ENCODE data around the gene TNRC6B.
"Not testable (repeated sequence)": the region's sequence is repeated elsewhere in the genome, so short reads cannot be mapped to it uniquely, and the experiment has no call there.

The TNRC6B gene

GRCh38 chr22:40273319-40273718, 95.6 kb downstream of the TNRC6B start:
- in situ Hi-C loops (cut with HindIII; ENCODE audit: low sequenced_read_pairs), result no loop called here

- in situ Hi-C loops (cut with HindIII; ENCODE audit: low sequenced_read_pairs), result no loop called here
Observed at GRCh38 chr22:40276996-40277823, 99.5 kb downstream of the TNRC6B start.

GRCh38 chr22:40279017-40279416, 101.3 kb downstream of the TNRC6B start:
- in situ Hi-C loops (cut with HindIII; ENCODE audit: low sequenced_read_pairs), result no loop called here

DNA sequence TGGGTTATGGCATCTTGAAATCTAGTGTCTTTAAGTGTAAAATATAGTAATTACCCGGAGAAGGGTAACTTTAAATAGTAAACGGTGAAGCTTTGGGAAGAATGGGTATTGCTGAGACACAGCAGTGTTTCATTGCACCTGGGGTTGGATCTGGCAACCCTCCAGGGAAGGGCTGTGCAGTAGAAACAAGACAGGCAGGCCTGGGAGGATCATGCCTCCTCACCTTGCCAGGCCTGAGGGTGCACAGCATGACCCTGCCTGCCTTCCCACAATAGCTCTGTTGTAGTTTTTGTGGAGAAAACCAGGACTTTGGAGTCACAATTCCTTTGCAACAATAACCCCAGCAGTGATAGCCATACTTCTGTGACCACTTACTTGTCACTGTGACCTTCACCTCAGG, 104.0 kb downstream of the TNRC6B start:
- in situ Hi-C loops (cut with HindIII; ENCODE audit: low sequenced_read_pairs), result no loop called here

DNA sequence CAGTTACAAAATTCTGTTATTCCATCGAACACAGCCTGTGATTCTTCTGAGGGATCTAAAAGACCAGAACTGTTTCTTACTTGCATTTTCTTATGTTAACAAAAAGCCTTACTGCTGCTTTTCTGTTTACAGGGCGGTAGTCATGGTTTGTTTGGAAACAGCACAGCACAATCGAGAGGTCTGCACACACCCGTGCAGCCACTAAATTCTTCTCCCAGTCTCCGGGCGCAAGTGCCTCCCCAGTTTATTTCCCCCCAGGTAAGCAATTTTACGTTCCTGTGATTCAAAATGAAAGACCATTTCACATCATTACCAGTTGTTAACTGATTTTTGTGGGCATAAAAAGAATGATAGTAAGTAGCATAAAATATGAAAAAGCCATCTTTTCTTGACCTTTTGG, 107.8 kb downstream of the TNRC6B start:
- in situ Hi-C loops (cut with HindIII; ENCODE audit: low sequenced_read_pairs), result no loop called here

GRCh38 chr22:40289991-40290459, 112.3 kb downstream of the TNRC6B start:
- in situ Hi-C loops (cut with HindIII; ENCODE audit: low sequenced_read_pairs), result no loop called here

- in situ Hi-C loops (cut with HindIII; ENCODE audit: low sequenced_read_pairs), result no loop called here
Observed at GRCh38 chr22:40290516-40290915, 112.8 kb downstream of the TNRC6B start.

GRCh38 chr22:40294696-40295095, 117.0 kb downstream of the TNRC6B start:
- in situ Hi-C loops (cut with HindIII; ENCODE audit: low sequenced_read_pairs), result loop anchor here (5.0 kb wide), 1 partner anchor 68 kb away; no protein-coding TSS in a partner anchor

DNA sequence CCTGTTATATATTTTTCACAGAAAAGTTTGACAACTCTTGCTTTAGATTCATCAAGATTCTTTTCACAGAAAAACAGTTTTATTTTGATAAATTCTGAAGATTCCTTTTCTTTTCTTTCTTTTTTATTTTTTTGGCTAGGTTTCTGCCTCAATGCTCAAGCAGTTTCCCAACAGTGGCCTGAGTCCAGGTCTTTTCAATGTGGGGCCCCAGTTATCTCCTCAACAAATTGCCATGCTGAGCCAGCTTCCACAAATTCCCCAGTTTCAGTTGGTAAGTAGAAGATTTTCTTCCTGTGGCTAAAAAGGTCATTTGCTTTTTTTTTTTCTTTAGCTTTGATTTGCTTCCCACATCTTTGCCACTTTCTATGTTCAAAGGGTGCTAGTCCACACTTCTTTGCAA, 122.6 kb downstream of the TNRC6B start:
- in situ Hi-C loops (cut with HindIII; ENCODE audit: low sequenced_read_pairs), result no loop called here

DNA sequence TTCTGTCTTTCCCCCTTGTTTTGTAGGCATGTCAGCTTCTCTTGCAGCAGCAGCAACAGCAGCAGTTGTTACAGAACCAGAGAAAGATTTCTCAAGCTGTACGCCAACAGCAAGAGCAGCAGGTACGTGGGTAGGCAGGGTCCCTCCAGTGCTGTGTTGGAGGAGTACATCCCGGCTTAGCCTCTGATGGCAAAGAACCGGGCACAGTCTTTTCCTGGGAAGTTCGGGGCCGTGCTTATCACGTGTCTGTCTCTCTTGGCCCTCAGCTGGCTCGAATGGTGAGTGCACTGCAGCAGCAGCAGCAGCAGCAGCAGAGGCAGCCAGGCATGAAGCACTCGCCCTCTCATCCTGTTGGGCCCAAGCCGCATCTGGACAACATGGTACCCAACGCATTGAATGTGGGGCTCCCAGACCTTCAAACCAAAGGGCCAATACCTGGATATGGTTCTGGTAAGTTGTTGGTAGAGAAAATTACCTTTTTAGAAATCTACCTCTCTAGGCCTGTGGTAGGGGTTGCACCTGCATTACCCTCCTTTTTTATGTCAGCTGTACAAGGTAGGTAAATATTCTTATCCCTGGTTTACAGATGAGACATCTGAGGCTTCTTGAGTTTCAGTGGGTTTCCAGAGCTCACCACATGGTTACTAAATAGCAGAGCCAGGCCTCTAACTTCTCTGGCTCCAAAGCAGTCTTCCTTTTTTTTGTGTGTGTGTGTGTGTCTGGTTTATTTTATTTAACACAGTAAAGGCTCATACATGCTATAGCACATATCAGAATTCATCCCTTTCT, 123.4 kb downstream of the TNRC6B start:
- in situ Hi-C loops (cut with HindIII; ENCODE audit: low sequenced_read_pairs), result no loop called here

GRCh38 chr22:40302149-40302548, 124.4 kb downstream of the TNRC6B start:
- in situ Hi-C loops (cut with HindIII; ENCODE audit: low sequenced_read_pairs), result no loop called here

DNA sequence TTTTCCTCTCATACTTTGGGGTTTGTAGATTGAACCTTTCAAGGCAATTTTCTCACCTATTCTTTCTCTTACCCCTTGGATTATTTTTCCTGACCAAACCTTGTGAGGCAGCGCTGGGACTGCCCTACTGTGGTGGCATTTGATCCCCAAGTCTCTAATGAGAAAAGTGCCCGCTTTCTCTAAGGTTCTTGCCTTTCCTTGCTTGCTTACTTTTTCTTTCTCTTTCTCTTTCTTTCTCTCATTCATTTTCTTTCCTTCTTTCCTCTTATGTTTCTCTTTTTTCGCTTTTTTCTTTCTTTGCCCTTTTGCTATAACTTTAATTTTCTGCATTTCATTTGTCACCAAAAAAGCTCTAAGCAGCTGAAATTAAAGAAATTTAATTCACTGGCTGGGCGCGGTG, 127.9 kb downstream of the TNRC6B start:
- in situ Hi-C loops (cut with HindIII; ENCODE audit: low sequenced_read_pairs), result loop anchor here (5.0 kb wide), 1 partner anchor 68 kb away; no protein-coding TSS in a partner anchor

GRCh38 chr22:40308999-40309573, 131.4 kb downstream of the TNRC6B start:
- in situ Hi-C loops (cut with HindIII; ENCODE audit: low sequenced_read_pairs), result loop anchor here (5.0 kb wide), 1 partner anchor 72 kb away; no protein-coding TSS in a partner anchor

- in situ Hi-C loops (cut with HindIII; ENCODE audit: low sequenced_read_pairs), result loop anchor here (5.0 kb wide), 1 partner anchor 72 kb away; no protein-coding TSS in a partner anchor
Observed at GRCh38 chr22:40309631-40310030, 131.9 kb downstream of the TNRC6B start.

- in situ Hi-C loops (cut with HindIII; ENCODE audit: low sequenced_read_pairs), result no loop called here
Observed at GRCh38 chr22:40310081-40310767, 132.5 kb downstream of the TNRC6B start.

- in situ Hi-C loops (cut with HindIII; ENCODE audit: low sequenced_read_pairs), result no loop called here
Observed at GRCh38 chr22:40310768-40311120, 133.0 kb downstream of the TNRC6B start.

DNA sequence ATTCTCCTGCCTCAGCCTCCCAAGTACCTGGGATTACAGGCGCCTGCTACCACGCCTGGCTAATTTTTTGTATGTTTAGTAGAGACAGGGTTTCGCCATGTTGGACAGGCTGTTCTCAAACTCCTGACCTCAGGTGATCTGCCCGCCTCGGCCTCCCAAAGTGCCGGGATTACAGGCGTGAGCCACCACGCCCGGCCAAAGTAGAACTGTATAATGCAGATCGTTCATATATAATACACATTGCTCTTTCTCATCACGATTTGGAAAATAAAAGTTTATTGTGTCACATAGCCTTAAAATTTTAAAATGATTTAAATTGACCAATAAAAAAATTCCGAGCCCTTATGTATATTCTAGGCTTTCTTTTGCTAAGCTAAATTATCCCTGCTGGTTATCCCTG, 133.9 kb downstream of the TNRC6B start:
- in situ Hi-C loops (cut with HindIII; ENCODE audit: low sequenced_read_pairs), result not testable (repeated sequence)

GRCh38 chr22:40312050-40312449, 134.3 kb downstream of the TNRC6B start:
- in situ Hi-C loops (cut with HindIII; ENCODE audit: low sequenced_read_pairs), result no loop called here

DNA sequence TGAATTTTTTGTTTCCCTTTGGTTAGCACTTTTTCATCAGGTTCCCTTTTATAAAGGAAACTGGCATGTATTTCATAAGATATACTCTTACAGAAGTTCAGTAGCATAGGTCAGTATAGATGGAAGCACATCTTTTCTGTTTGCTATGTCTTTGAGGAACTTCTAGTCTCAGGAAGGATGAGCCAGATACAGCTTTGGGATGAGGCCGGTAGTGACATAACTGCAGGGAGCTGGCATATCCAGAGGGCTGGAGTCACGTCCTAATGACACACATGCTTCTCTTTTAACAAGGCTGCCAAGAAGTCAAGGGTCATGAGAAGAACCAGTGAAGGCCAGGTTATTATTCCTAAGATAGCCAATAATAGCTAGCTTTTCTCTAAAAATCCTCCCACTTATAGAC, 135.3 kb downstream of the TNRC6B start:
- in situ Hi-C loops (cut with HindIII; ENCODE audit: low sequenced_read_pairs), result no loop called here

- in situ Hi-C loops (cut with HindIII; ENCODE audit: low sequenced_read_pairs), result no loop called here
Observed at GRCh38 chr22:40314041-40314440, 136.3 kb downstream of the TNRC6B start.

GRCh38 chr22:40320687-40321086, 143.0 kb downstream of the TNRC6B start:
- in situ Hi-C loops (cut with HindIII; ENCODE audit: low sequenced_read_pairs), result no loop called here
